NCI-H526 treated with DMSO at 0.1 percent for 48 hours (cell line): ENCODE measurements around the gene PTPRCAP.

ENCODE experiments used
- DNase-seq: peaks from one replicate; lab custom pipeline; 2025; lab: John Stamatoyannopoulos, UW

Gene PTPRCAP

GRCh38 chr11:67423891-67424613, 13.4 kb downstream of the PTPRCAP start:
- no peak for DNase-seq

- DNase-seq, result no peak
Measured at GRCh38 chr11:67423466-67423865, 14.0 kb downstream of the PTPRCAP start.

GRCh38 chr11:67422891-67423290, 14.6 kb downstream of the PTPRCAP start:
- no peak for DNase-seq

- DNase-seq, result no peak
Measured at GRCh38 chr11:67421430-67422031, 16.0 kb downstream of the PTPRCAP start.

GRCh38 chr11:67420646-67421429, 16.6 kb downstream of the PTPRCAP start:
- DNase-seq, result peak; percentile 94

- no peak for DNase-seq
Measured at GRCh38 chr11:67420147-67420645, 17.3 kb downstream of the PTPRCAP start.

- no peak for DNase-seq
Measured at GRCh38 chr11:67419325-67420049, 18.0 kb downstream of the PTPRCAP start.

- DNase-seq, result no peak
Measured at GRCh38 chr11:67418476-67419281, 18.8 kb downstream of the PTPRCAP start.

- DNase-seq, result no peak
Measured at GRCh38 chr11:67417425-67417824, 20.1 kb downstream of the PTPRCAP start.

GRCh38 chr11:67416416-67417335, 20.8 kb downstream of the PTPRCAP start:
- DNase-seq, result no peak

GRCh38 chr11:67415501-67416304, 21.8 kb downstream of the PTPRCAP start, which contains the start of gene CARNS1:
Gene CARNS1 (plus strand): TSS chr11:67415678. CDS start chr11:67416200, 522 bp downstream.
- no peak for DNase-seq

GRCh38 chr11:67413266-67413849, 24.1 kb downstream of the PTPRCAP start:
- no peak for DNase-seq

GRCh38 chr11:67412495-67413179, 24.8 kb downstream of the PTPRCAP start:
- no peak for DNase-seq

GRCh38 chr11:67411785-67412152, 25.7 kb downstream of the PTPRCAP start:
- DNase-seq, result no peak

- no peak for DNase-seq
Measured at GRCh38 chr11:67410984-67411784, 26.3 kb downstream of the PTPRCAP start.

- DNase-seq, result no peak
Measured at GRCh38 chr11:67410369-67410831, 27.1 kb downstream of the PTPRCAP start.

- peak; percentile 28 for DNase-seq
Measured at GRCh38 chr11:67409781-67410368, 27.6 kb downstream of the PTPRCAP start.
